ENCODE results near the gene MPV17L2. TPM values are rescaled to one million over a fixed set of nuclear protein-coding genes. Genes with fewer than 3 reads are reported as not detected.

MPV17L2 gene
- total and polyA plus RNA-seq, 2 experiments from 2014 or later = 38.7 to 81.3 TPM

GRCh38 chr19:18220632-18221275, 27.7 kb downstream of the MPV17L2 start (continued):
- no peak for TF ChIP-seq CTCF (conservative IDR thresholded peaks at IDR 0.05; ENCODE audit: low read depth in 2 of 2)
- no peak for TF ChIP-seq JUNB (IDR thresholded peaks at IDR 0.05; ENCODE audit: unreplicated experiment)

GRCh38 chr19:18221815-18222725, 29.1 kb downstream of the MPV17L2 start:
- no peaks in the 10 kb centered on the region for H4K20me1 ChIP-seq (replicated peaks; ENCODE audit: insufficient read depth)
- Mint-ChIP-seq H3K4me3 (peak overlapping the region; percentile 12; the same call in 1 of the 3 replicates), H3K9me3 (peaks cover 3% of the 10 kb centered on the region; the same call in 1 of the 3 replicates), H3K27me3 (ENCODE audit: insufficient read depth, low read depth, poor library complexity) (peaks cover 37% of the 10 kb centered on the region), H3K4me1 (peaks cover 28% of the 10 kb centered on the region), H3K27ac (no peak overlapping the region), H3K36me3 (ENCODE audit: low read depth) (no peaks in the 10 kb centered on the region)
- no peak overlapping the region for H2AFZ ChIP-seq
- no peak overlapping the region for H3K4me2 ChIP-seq
- no peaks in the 10 kb centered on the region for H3K9me2 ChIP-seq (ENCODE audit: insufficient read depth)
- peaks cover 23% of the 10 kb centered on the region for H3K27me3 ChIP-seq (ENCODE audit: insufficient read depth)
- H3K4me3 ChIP-seq = no peak overlapping the region
- H3K27ac ChIP-seq (ENCODE audit: low read depth) = no peak overlapping the region
- H3K4me1 ChIP-seq (ENCODE audit: insufficient read depth) = peaks cover 15% of the 10 kb centered on the region; the same call in 1 of the 2 replicates
- H3K79me2 ChIP-seq (replicated peaks; ENCODE audit: insufficient read depth) = no peaks in the 10 kb centered on the region
- peaks cover 23% of the 10 kb centered on the region; the same call in 1 of the 2 replicates for H3F3A ChIP-seq (replicated peaks; ENCODE audit: low read depth)
- no peaks in the 10 kb centered on the region for H3K36me3 ChIP-seq (ENCODE audit: insufficient read depth)
- DNase-seq (ENCODE audit: low spot score) = no peak
- no peak for ATAC-seq
- TF ChIP-seq POLR2AphosphoS5 (IDR thresholded peaks at IDR 0.05; ENCODE audit: low read depth) = no peak
- TF ChIP-seq ZNF462 (CRISPR knock-in tag; IDR thresholded peaks at IDR 0.05) = no peak
- no peak for TF ChIP-seq EZH2 (IDR thresholded peaks at IDR 0.05; ENCODE audit: low read depth, unreplicated experiment)
- TF ChIP-seq EZH2phosphoT487 (IDR thresholded peaks at IDR 0.05; ENCODE audit: unreplicated experiment) = no peak
- no peak for TF ChIP-seq NANOG (IDR thresholded peaks at IDR 0.05; ENCODE audit: borderline replicate concordance)
- TF ChIP-seq CTCF (conservative IDR thresholded peaks at IDR 0.05; ENCODE audit: low read depth in 2 of 2) = no peak
- TF ChIP-seq JUNB (IDR thresholded peaks at IDR 0.05; ENCODE audit: unreplicated experiment) = no peak
- TF ChIP-seq CREB1 (CRISPR knock-in tag; IDR thresholded peaks at IDR 0.05; ENCODE audit: low read depth) = no peak

Measured in GM23338 (cell line).